HG03108 (cell line): ENCODE data around the gene TMEM59.
A peak's percentile ranks its signal among the peaks of the same experiment; 100 is the strongest.
"Not testable (repeated sequence)": the region's sequence is repeated elsewhere in the genome, so short reads cannot be mapped to it uniquely, and the experiment has no call there.

Experiments used
- ATAC-seq: cut with Tn5 transposase; IDR thresholded peaks from one replicate; pipeline ENCODE4 v1.9.1; 2021; ENCODE audit warnings: moderate library complexity; ENCODE audit not compliant: unreplicated experiment

Gene TMEM59

GRCh38 chr1:54052934-54053744 is at the start of gene TMEM59, which contains the start of gene TCEANC2:
TMEM59 (minus strand) TSS chr1:54053204; CDS start chr1:54053188, 16 bp downstream.
TCEANC2 (plus strand) TSS chr1:54053608; CDS start chr1:54054423, 815 bp downstream.
- ATAC-seq, result peak; percentile 90

GRCh38 chr1:54100500-54100899 is 47.5 kb upstream of the TMEM59 start:
- no peak for ATAC-seq

- ATAC-seq, result no peak
Measured at GRCh38 chr1:54099061-54099610, 46.1 kb upstream of the TMEM59 start.

- ATAC-seq, result no peak
Measured at GRCh38 chr1:54096877-54097240, 43.9 kb upstream of the TMEM59 start.

GRCh38 chr1:54096227-54096876 is 43.3 kb upstream of the TMEM59 start:
- no peak for ATAC-seq

- no peak for ATAC-seq
Measured at GRCh38 chr1:54095546-54096226, 42.7 kb upstream of the TMEM59 start.

- not testable (repeated sequence) for ATAC-seq
Measured at GRCh38 chr1:54094730-54095105, 41.7 kb upstream of the TMEM59 start.

GRCh38 chr1:54094001-54094729 is 41.2 kb upstream of the TMEM59 start:
- ATAC-seq, result no peak

GRCh38 chr1:54091666-54092065 is 38.7 kb upstream of the TMEM59 start:
- ATAC-seq, result no peak

- ATAC-seq, result no peak
Measured at GRCh38 chr1:54088385-54088784, 35.4 kb upstream of the TMEM59 start.

- no peak for ATAC-seq
Measured at GRCh38 chr1:54086754-54087153, 33.8 kb upstream of the TMEM59 start.

GRCh38 chr1:54084794-54085193 is 31.8 kb upstream of the TMEM59 start:
- no peak for ATAC-seq

GRCh38 chr1:54081306-54082270 is 28.6 kb upstream of the TMEM59 start:
- ATAC-seq, result peak; percentile 62

- ATAC-seq, result no peak
Measured at GRCh38 chr1:54080598-54081049, 27.6 kb upstream of the TMEM59 start.

- no peak for ATAC-seq
Measured at GRCh38 chr1:54077359-54077758, 24.4 kb upstream of the TMEM59 start.

- ATAC-seq, result peak; percentile 76
Measured at GRCh38 chr1:54070171-54070837, 17.3 kb upstream of the TMEM59 start.

- peak; percentile 23 for ATAC-seq
Measured at GRCh38 chr1:54069791-54070170, 16.8 kb upstream of the TMEM59 start.

- no peak for ATAC-seq
Measured at GRCh38 chr1:54064299-54064698, 11.3 kb upstream of the TMEM59 start.

- no peak for ATAC-seq
Measured at GRCh38 chr1:54054438-54054749, 1.4 kb upstream of the TMEM59 start.
